ENCODE data around the gene OR6C2. TPM values are rescaled to one million over a fixed set of nuclear protein-coding genes. Genes with fewer than 3 reads are reported as not detected.

OR6C2 gene
- not detected in 5 replicates for total RNA-seq (2022; extraction: Qiagen RNA extraction)

DNA sequence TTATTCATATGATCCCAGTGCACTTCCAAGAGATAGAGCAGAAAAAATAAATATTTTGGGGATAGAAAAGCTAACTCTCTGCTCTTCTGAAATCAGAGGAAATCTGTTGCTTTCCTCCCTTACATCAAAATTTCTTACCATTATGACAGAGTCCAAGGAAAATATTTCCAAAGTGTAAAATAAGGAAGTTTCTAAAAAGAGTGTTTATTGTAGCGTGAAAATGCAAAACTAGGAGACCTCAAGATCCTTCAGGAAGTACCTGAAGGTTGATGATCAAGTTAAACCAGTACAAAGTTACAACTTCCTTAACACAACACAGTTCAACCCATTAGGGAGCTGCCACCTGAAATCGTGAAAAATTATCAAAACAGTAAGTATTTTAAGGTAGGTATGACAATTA lies at the start of gene OR6C2:
Gene OR6C2, plus strand, starts transcription at position 301 of the 400 bp plus-strand sequence. CDS start 8,138 bp downstream, outside the sequence.

GRCh38 chr12:55400229-55400628 lies 43.6 kb upstream of the OR6C2 start, which contains the start of gene OR6C65:
TSS of gene OR6C65 (plus strand) at chr12:55400529. CDS start at chr12:55400529, 0 bp downstream.

GRCh38 chr12:55425954-55426353 lies 17.9 kb upstream of the OR6C2 start, which contains the start of gene OR6C76:
TSS of gene OR6C76 (plus strand) at chr12:55426254. CDS start at chr12:55426254, 0 bp downstream.

GRCh38 chr12:55470088-55470829 lies 26.4 kb downstream of the OR6C2 start, which contains the start of gene OR6C70:
TSS of gene OR6C70 (minus strand) at chr12:55470138. CDS start at chr12:55470138, 0 bp downstream.

GRCh38 chr12:55492078-55492477 lies 48.2 kb downstream of the OR6C2 start, which contains the start of gene OR6C68:
TSS of gene OR6C68 (plus strand) at chr12:55492378. CDS start at chr12:55492378, 0 bp downstream.

Other genes with a start within 250 kb of the OR6C2 start
- gene OR10A7, start 223.1 kb upstream of the OR6C2 start, total RNA-seq (2022; extraction: Qiagen RNA extraction): not detected in 5 replicates
- not detected in 5 replicates for gene OR6C74, start 199.5 kb upstream of the OR6C2 start, total RNA-seq (2022; extraction: Qiagen RNA extraction)
- gene OR6C6, start 147.5 kb upstream of the OR6C2 start, total RNA-seq (2022; extraction: Qiagen RNA extraction): not detected in 5 replicates
- not detected in 5 replicates for gene OR6C1, start 129.7 kb upstream of the OR6C2 start, total RNA-seq (2022; extraction: Qiagen RNA extraction)
- not detected in 5 replicates for gene OR6C3, start 113.3 kb upstream of the OR6C2 start, total RNA-seq (2022; extraction: Qiagen RNA extraction)
- gene OR6C75, start 81.1 kb upstream of the OR6C2 start, total RNA-seq (2022; extraction: Qiagen RNA extraction): not detected in 5 replicates
- gene OR6C65, start 43.5 kb upstream of the OR6C2 start, total RNA-seq (2022; extraction: Qiagen RNA extraction): not detected in 5 replicates
- gene OR6C76, start 17.8 kb upstream of the OR6C2 start, total RNA-seq (2022; extraction: Qiagen RNA extraction): not detected in 5 replicates
- gene OR6C70, start 26.1 kb downstream of the OR6C2 start, total RNA-seq (2022; extraction: Qiagen RNA extraction): not detected in 5 replicates
- not detected in 5 replicates for gene OR6C68, start 48.3 kb downstream of the OR6C2 start, total RNA-seq (2022; extraction: Qiagen RNA extraction)
- gene OR6C4, start 105.5 kb downstream of the OR6C2 start, total RNA-seq (2022; extraction: Qiagen RNA extraction): not detected in 5 replicates
- not detected in 5 replicates for gene OR2AP1, start 128.4 kb downstream of the OR6C2 start, total RNA-seq (2022; extraction: Qiagen RNA extraction)
- gene OR10P1, start 192.8 kb downstream of the OR6C2 start, total RNA-seq (2022; extraction: Qiagen RNA extraction): not detected in 5 replicates

Data from A549 treated with Mapracorat at 1 μM for 4 hours (cell line).